ENCODE results near the gene KCNC1.

Gene KCNC1

GRCh38 chr11:17739945-17740338 is 5.4 kb downstream of the KCNC1 start:
- DNase-seq, result no peak

DNA sequence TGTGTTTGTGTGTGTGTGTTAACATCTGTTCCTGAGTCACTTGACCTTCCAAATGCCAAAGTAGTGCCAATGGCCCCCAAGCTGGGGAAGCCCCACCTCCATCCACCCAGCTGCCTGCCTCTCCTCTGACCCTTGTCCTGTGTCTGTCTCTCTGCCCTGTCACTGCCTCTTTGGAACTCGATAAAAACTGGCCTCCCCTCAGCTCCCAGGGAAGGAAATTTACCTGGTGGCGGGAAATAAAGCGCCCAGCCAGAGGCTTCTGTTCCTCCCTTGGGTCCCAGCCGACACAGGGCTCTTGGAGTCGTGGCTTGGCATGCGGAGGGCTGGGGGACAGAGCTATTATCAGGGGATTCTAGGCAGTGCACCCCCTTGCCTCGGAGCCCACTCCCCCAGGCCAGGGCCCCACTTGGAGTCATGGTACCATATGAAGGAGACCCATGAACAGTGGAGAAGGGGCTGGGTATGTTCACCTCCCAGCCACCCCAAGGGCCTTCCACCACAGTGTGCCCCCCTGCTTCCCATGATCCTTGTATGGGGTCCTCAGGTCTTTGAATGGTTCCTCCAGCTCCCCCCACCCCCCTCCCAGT is 6.2 kb downstream of the KCNC1 start:
- DNase-seq, result no peak

DNA sequence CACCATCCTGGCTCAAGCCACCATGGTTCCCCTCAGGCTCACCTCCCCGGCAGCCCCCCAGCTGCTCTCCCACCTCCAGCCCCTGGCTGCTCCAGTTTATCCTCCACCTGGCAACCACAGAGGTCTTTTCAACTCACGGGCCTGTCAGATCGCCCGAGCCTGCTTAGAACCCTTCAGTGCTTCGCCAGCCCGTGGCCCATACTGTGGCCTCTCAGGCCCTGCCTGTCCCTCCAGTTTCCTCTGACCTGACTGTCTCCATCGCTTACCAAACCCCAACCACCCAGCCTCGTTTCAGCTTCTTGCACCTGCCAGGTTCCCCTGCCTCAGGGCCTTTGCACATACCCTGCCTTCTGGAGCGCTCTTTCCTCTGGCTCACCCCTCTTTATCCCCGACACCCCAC is 6.9 kb downstream of the KCNC1 start:
- no peak for DNase-seq

DNA sequence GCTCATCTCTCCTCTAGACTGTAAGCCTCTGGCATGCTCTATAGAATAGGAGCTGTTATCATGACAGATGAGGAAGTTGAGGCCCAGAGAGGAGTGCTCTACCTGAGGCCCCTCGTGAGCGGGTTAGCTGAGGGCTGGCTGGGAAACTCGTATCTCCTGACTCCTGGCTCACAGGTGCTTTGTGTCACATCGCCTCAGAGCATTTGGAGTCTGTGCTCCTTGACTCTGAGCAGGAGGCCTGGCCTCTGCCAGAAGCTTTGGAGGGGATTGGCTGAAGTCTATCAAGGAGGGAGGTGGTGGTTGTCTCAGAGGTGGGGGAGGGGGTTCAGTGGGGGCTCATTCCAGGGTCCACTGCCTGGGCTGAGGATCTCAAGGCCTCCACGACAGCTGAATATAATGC is 7.4 kb downstream of the KCNC1 start:
- no peak for DNase-seq

- no peak for DNase-seq
These were observed 8.6 kb downstream of the KCNC1 start for GRCh38 chr11:17743026-17743807.

- no peak for DNase-seq
These were observed 9.2 kb downstream of the KCNC1 start for GRCh38 chr11:17743808-17744119.

DNA sequence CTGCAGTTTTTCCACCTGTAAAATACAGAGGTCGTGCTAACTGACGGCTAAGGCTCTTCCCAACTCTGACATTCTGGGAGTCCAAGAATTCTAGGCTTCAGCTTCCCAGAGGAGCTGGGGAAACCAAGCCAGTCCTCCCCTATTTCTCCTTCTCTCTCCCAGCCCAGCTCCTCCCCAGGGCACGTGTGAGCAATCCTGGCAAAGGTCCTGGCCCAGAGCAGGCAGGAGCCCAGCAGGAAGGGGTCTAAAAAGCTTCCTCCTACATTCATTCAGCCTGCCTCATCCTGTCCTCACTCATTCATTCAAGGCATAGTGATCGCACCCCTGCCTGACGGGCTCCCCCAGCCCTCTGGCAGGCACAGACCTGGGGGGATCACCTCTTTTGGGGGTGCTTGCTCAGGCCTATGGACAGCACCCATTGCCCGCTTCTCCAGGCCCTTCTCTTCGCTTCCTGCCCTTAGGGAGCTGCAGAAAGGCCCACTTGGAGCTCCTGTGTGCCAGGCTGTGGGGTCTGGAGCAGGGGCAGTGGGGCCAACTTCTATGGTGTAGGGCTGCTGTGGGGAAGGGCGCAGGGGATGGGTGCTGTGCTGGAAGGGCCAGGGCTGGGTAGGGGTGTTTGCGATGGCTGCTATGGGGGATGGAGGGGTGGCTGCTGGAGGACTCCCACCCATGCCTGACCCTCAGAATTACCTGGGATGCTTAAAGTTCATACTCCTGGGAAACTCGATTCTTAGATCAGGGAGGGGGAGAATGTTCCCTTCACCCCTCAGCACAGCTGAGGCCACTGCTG is 9.8 kb downstream of the KCNC1 start:
- no peak for DNase-seq

DNA sequence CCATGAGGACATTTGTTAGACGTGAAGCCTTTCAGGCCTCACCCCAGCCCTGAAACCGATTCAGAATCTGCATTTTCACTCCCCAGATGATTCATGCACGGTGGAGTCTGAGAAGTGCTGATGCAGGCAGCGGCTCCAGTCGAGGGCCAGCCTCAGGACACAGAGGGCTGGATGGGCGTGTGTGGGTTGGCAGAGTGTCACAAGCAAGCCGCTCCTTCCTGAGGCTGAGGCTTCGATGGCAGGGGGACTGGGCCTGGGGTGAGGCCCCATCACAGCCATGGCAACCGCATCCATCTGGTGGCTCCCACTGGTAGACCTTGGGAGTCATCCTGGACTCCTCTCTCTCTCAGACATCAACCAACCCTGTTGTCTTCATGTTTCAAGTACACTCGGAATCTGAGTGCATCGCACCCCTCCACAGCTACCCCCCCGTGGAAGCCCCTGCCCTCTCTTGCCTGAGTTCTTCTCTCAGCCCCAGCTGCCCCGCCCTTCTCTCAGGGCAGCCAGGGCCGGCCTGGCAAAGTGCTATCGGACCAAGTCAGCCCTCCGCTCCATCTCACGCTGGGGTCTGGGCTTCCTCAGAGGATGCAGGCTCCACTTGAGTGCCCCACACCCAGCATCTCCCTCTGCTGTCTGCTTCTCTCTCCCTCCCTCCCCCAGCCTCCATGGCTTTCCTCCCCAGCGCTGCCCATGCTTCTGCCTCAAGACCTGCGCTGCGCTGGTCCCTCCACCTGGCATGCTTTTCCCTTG is 10.6 kb downstream of the KCNC1 start:
- no peak for DNase-seq

- DNase-seq, result no peak
These were observed 11.5 kb downstream of the KCNC1 start for GRCh38 chr11:17746096-17746495.

DNA sequence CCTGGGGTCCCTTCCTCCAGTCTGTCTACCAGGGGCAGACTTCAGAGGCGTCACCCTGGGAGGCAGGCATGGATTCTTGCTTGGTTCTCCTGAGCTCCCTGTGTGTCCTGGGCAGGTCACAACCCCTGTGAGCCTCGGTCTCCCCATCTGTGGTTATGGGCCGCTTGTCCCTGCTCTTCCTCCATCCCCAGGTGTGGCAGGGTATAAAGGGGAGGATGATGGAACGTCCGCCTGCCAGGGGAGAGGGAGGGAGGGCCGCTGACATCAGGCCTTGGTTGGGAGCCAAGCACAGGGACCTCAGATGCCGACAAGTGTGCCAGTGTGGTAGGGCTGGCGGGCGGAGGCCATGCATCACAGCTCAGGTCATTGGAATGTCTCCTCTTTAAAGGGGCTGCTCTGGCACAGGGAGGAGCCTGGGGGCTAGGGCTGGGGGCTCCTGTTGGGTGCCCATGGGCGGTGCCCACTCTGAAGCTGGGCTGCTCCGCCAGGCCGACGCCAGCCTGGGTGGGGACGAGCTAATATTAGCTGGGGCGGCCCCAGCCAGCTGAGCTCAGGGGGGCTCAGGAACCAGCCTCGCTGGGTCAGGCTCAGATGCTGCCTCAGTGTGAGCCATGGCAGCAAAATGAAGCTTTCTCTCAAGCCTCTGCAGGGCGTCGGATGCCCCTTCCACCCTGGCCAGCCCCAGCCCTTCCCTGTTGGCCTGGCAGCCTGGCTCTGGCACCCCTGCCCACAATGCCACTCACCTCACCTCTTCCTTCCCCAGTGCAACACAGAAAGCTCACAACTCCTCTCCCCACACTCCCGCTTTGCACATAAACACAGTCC is 12.8 kb downstream of the KCNC1 start:
- DNase-seq, result no peak

- no peak for DNase-seq
These were observed 13.5 kb downstream of the KCNC1 start for GRCh38 chr11:17748044-17748443.

DNA sequence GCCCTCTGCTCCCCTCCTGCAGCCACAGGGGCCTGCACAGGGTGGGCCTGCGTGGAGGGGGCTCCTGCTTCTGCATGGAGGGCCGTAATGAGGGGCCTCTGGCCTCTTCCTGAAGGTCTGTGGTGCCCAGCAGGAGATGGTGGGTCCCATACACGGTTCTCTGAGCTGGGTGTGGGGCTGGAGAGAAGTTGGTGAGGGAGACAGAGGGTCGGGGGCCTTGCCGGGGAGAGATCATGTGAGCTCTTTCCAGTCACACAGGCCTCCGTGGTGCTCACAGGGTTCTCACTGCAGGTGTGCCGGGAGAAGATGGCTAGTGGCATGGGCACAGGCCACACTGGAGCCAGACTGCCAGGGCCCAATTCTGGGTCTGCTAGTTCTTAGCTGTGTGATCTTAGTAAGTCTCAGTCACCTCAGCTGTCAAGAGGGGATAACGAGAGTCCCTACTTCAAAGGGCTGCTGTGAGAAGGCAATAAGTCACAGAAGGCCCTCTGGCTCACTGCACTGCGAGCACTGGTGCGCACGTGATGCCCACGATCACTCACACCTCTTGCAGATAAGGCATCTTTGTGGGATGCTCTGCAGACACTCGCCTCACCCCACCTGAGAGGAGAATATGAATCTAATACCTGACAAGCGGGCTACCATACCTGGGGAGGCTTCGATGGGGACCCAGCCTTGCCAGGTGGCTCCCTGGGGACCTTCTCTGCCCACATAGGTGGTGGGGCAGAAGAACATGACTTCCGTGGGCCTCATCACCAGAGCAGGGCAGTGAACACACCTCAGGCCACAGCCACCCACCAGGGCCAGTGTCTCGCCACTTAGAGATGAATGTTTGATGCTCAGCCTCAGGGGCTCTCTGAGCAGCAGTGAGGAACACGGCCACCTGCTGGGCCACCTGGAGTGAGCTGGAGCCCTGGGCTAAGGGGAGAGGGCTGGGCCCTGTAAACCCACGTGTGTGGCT is 14.5 kb downstream of the KCNC1 start:
- no peak for DNase-seq

DNA sequence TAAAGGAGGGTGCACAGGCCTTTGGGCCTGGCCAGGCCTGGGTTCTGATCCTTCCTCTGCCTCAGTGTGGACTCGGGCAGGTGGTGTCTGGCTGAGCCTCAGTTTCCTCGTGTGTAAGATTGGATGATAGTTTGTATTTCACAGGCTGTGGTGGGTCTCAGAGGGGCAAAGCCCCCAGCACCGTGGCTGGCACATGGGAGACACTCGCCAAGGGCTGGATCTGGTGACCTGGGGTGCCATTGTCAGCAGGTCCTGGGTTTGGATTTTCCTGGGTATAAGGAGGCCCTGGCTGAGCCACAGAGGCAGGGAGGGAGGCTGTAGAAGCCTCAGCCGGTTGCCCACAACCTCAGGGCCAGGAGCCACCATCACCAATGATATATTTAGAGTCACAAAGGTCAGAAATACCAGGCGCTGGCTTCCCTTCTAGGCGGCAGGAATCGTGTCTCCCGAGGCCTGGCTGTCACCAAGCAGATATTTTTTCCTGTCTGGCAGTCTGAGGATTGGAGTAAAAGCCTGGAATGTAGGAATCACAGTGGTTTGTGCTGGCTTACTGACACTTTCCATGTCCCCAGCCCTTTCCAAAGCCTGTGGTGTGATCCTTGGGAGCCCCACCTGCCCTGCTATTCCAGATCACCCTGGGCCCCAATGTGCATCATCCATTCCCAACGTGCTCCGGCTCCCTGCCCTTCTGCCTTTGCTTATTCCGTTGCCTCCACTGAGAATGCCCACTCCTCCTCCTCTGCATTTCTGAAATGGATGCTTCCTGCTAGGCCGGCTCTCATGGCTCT is 15.6 kb downstream of the KCNC1 start:
- no peak for DNase-seq

DNA sequence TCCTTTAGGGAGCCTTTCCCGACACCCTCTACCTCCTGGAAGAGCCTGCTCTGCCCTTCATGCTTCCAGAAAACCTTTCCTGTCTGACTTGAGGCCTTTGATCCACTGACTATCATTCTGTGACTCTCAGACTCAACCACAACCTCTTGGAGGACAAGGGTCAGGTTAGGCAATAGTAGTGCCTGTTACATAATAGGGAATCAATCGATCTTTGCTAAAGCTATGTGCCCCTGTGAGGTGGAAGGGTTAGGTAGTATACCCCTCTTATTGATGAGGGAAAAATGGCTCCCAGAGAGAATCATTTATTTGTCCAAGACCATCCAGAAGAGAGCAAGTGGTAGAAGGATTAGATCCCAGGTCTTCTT is 16.2 kb downstream of the KCNC1 start:
- no peak for DNase-seq

DNA sequence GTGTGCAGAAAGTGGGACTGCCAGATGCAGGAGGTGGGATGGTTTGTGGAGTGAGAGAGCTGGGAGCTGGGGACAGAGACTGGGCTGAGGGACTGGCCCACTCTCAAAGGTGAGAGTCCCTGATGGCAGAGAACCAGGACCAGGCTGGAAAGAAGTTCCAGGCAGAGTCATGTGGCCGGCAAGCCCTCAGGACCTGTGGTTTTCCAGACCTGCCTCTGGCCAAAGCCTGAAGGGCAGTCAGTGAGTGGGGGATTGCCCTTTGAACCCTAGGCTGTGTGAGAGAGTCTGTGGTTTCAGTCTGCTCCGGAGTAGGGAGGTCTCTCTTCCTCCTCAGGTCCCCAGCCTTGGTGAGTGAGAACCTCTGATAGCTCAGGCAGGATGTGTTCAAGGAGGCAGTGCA is 17.0 kb downstream of the KCNC1 start:
- DNase-seq, result no peak

DNA sequence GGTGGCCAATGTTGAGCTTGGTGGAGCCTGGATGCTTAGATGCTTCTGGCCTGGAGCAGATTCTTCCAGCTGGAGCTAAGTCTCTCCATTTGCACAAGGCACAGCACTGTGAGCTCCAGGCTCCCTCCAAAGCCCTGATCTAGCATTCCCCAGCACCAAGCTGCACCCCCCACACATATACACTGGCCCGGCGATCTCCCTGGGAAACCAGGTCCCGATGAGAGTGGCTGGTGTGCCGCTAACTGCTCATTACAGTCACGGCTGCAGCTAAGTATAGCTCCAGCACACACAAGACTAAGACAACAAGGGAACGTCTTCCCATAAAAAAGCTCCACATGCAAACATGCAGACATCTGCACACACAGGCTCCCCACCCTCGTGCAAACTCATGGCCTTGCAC is 17.6 kb downstream of the KCNC1 start:
- DNase-seq, result no peak

GRCh38 chr11:17753153-17753552 is 18.6 kb downstream of the KCNC1 start:
- DNase-seq, result no peak

- no peak for DNase-seq
These were observed 19.1 kb downstream of the KCNC1 start for GRCh38 chr11:17753641-17754040.

DNA sequence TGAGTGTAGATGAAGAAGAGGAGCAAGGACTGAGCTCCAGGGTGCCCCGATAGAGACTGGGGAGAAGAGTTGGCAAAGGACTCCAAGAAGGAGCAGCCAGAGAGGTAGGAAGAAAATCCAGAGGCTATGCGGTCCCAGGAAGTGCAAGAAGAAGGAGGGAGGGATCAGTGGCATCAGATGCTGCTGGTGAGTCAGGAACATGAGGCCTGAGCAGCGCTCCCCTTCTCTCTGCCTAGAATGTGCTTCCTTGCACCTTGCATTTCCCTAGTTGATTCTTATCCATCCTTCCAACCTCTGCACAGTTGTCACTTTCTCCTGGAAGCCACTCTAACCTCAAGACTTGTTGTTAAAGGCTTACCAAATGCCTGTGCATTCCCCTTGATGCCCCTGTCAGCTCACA is 21.3 kb downstream of the KCNC1 start:
- no peak for DNase-seq

Measured in hematopoietic multipotent progenitor cell treated with erythropoietin and hydrocortisone succinate and interleukin-3 and kit ligand, for 4 days (in vitro differentiated cells).